Keratinocyte (primary cell): ENCODE measurements around the gene NHERF2.

Source experiments
- CTCF ChIP-seq, 3 experiments: IDR thresholded peaks in 1 of 3; conservative IDR thresholded peaks in 1 of 3; optimal IDR thresholded peaks in 1 of 3; 2 replicates in 2 of 3; 3 replicates in 1 of 3; pipeline versions ENCODE3 to v1.5.1; 2011; ENCODE audit warnings: low read length in 3 of 3, mild to moderate bottlenecking in 3 of 3, moderate library complexity in 2 of 3, control low read depth in 1 of 3, inconsistent platforms in 1 of 3; ENCODE audit not compliant: insufficient read depth in 2 of 3; ENCODE audit errors: extremely low read depth in 1 of 3
- EZH2 ChIP-seq: IDR thresholded peaks from one replicate; pipeline ENCODE4 v1.6.1; 2012; ENCODE audit warnings: inconsistent platforms, mild to moderate bottlenecking, low read length, moderate library complexity

GRCh38 chr16:2056681-2057407 is 30.1 kb downstream of the NHERF2 start:
- TF ChIP-seq CTCF (optimal IDR thresholded peaks at IDR 0.05 in 1 of 3, IDR thresholded peaks at IDR 0.05 in 1 of 3, conservative IDR thresholded peaks at IDR 0.05 in 1 of 3; ENCODE audit: extremely low read depth in 1 of 3, insufficient read depth in 2 of 3, low read length in 3 of 3) (peak in 2 of 3 experiments; percentile 9 to 14), EZH2 (no peak)
